A549 (cell line): Measurements from ENCODE around the gene SLC25A47. TPM values are rescaled to one million over a fixed set of nuclear protein-coding genes. Genes with fewer than 3 reads are reported as not detected.

ENCODE experiments used
- ATAC-seq, 2 experiments: fragments of 200-7000 bp in 1 of 2; fragments of >200 bp in 1 of 2; cut with Nextera tagmentation in 1 of 2; cut with Tn5 transposase in 1 of 2; 3 replicates each; pipeline versions ENCODE4 v1.8.0 to v1.9.1; 2018 to 2020; ENCODE audit warnings: mild to moderate bottlenecking in 1 of 2, moderate library complexity in 1 of 2
- CTCF ChIA-PET: fragments of 300-600 bp; sonication (Branson Sonifier 250); formaldehyde crosslinking; extraction: SDS; loops from one replicate; lab custom pipeline; 2021; ENCODE audit warnings: antibody characterized with exemption, inconsistent platforms; lab: Yijun Ruan, JAX
- POLR2A ChIA-PET: fragments of 350-600 bp; formaldehyde crosslinking; extraction: SDS; loops from one replicate; lab custom pipeline; 2021; ENCODE audit warnings: antibody characterized with exemption, inconsistent platforms; lab: Yijun Ruan, JAX
- DNase-seq, 2 experiments: peaks; one replicate each; pipeline versions ENCODE4 v3.0.0 to v3.0.0-alpha.2; 2011 to 2016; ENCODE audit warnings: low read depth in 1 of 2, low spot score in 1 of 2
- FAIRE-seq: peaks from 2 replicates; lab custom pipeline; 2011; peaks lifted over from hg19 to GRCh38; lab: Jason Lieb, UNC
- H3K27ac ChIP-seq, 2 experiments: fragments of >200 bp; sonication (Bioruptor Twin); formaldehyde crosslinking; 3 replicates each; pipeline ENCODE4 v1.5.1; 2016 to 2017
- H3K4me1 ChIP-seq: fragments of >200 bp; sonication (Bioruptor Twin); formaldehyde crosslinking; 3 replicates; pipeline ENCODE4 v1.6.1; 2016
- H3K4me2 ChIP-seq: fragments of >200 bp; sonication (Bioruptor Twin); formaldehyde crosslinking; 3 replicates; pipeline ENCODE4 v1.6.1; 2016
- H3K4me3 ChIP-seq: fragments of >200 bp; sonication (Bioruptor Twin); formaldehyde crosslinking; 3 replicates; pipeline ENCODE4 v1.5.1; 2016
- H3K9me3 ChIP-seq: fragments of >200 bp; sonication (Bioruptor Twin); formaldehyde crosslinking; 3 replicates; pipeline ENCODE4 v1.6.1; 2016
- EHF ChIP-seq: fragments of 250-450 bp; sonication (Bioruptor Pico); IDR thresholded peaks from 2 replicates; pipeline ENCODE4 v1.5.0; 2020; ENCODE audit warnings: mild to moderate bottlenecking
- GATA3 ChIP-seq: IDR thresholded peaks from 2 replicates; pipeline ENCODE4 v1.6.1; 2012; ENCODE audit warnings: borderline replicate concordance
- HEYL ChIP-seq: fragments of 250-450 bp; sonication (Bioruptor Pico); IDR thresholded peaks from 2 replicates; pipeline ENCODE4 v1.8.0; 2021; ENCODE audit warnings: mild to moderate bottlenecking, moderate library complexity
- HOXB13 ChIP-seq: fragments of 250-450 bp; sonication (Bioruptor Pico); IDR thresholded peaks from 2 replicates; pipeline ENCODE4 v1.5.0; 2020; ENCODE audit warnings: low read depth, mild to moderate bottlenecking, moderate library complexity
- HOXB5 ChIP-seq: fragments of 250-450 bp; sonication (Bioruptor Pico); IDR thresholded peaks from 2 replicates; pipeline ENCODE4 v1.5.0; 2020; ENCODE audit warnings: mild to moderate bottlenecking, moderate library complexity
- JUN ChIP-seq, 2 experiments: fragments of >200 bp; sonication (Bioruptor Twin); formaldehyde crosslinking; IDR thresholded peaks; 2 replicates in 1 of 2; 3 replicates in 1 of 2; pipeline ENCODE4 v1.6.1; 2016 to 2017
- JUNB ChIP-seq: fragments of >200 bp; sonication (Bioruptor Twin); formaldehyde crosslinking; IDR thresholded peaks from 2 replicates; pipeline ENCODE4 v1.6.1; 2016
- KDM1A ChIP-seq: fragments of 200-600 bp; sonication (generic); IDR thresholded peaks from 2 replicates; pipeline ENCODE4 v1.6.1; 2016; ENCODE audit warnings: low read depth, mild to moderate bottlenecking
- RNF2 ChIP-seq: fragments of 200-600 bp; sonication (generic); IDR thresholded peaks from 2 replicates; pipeline ENCODE4 v1.6.1; 2016; ENCODE audit warnings: low read depth, mild to moderate bottlenecking, antibody characterized with exemption, moderate library complexity, borderline replicate concordance
- SMC3 ChIP-seq: fragments of >200 bp; sonication (Bioruptor Twin); formaldehyde crosslinking; IDR thresholded peaks from 3 replicates; pipeline ENCODE4 v1.6.1; 2018; ENCODE audit warnings: inconsistent platforms
- SREBF2 ChIP-seq: fragments of 450-650 bp; IDR thresholded peaks from 2 replicates; pipeline ENCODE4 v1.6.1; 2014; ENCODE audit warnings: mild to moderate bottlenecking, moderate library complexity
- ZC3H11A ChIP-seq: fragments of 450-650 bp; IDR thresholded peaks from 2 replicates; pipeline ENCODE4 v1.6.1; 2014; ENCODE audit warnings: antibody characterized with exemption, mild to moderate bottlenecking
- ZNF302 ChIP-seq: fragments of 250-450 bp; sonication (Bioruptor Pico); IDR thresholded peaks from 2 replicates; pipeline ENCODE4 v1.9.0; 2021; ENCODE audit warnings: inconsistent platforms, mild to moderate bottlenecking, moderate library complexity
- WGBS: methylation state at CpG from one replicate; pipeline ENCODE4 v1.1.6; 2017; ENCODE audit errors: missing lambda C conversion rate; 5-methylcytosine and 5-hydroxymethylcytosine counted together
- polyA plus RNA-seq, 4 experiments: library from polyadenylated mRNA; depleted of rRNA in 3 of 4; stranded (reverse); fragments of >200 nt; fragmentation: RNase III in 1 of 4; extraction: RNeasy Plus Mini Kit Qiagen cat#74134 plus additional on column Dnase treatment in 1 of 4; gene quantifications; 2 replicates in 3 of 4; 3 replicates in 1 of 4; pipeline ENCODE4 v1.2.3, GENCODE V29; 2011 to 2017
- TF ChIP-seq, protein P1 (sequence below): fragments of 450-650 bp; IDR thresholded peaks from 2 replicates; pipeline ENCODE4 v1.6.1; 2014; ENCODE audit warnings: antibody characterized with exemption
- TF ChIP-seq, protein P2 (sequence below): fragments of >200 bp; sonication (Bioruptor Twin); formaldehyde crosslinking; IDR thresholded peaks from 3 replicates; pipeline ENCODE4 v1.5.1; 2016
- TF ChIP-seq, protein P3 (sequence below): IDR thresholded peaks from 2 replicates; pipeline ENCODE4 v1.6.1; 2012
- TF ChIP-seq, protein P4 (sequence below): fragments of >200 bp; sonication (Bioruptor Twin); formaldehyde crosslinking; IDR thresholded peaks from 3 replicates; pipeline ENCODE4 v1.6.1; 2016
- TF ChIP-seq, protein P5 (sequence below): fragments of 150-350 bp; IDR thresholded peaks from 2 replicates; pipeline ENCODE4 v1.6.1; 2014; ENCODE audit warnings: low read depth, mild to moderate bottlenecking, low read length
- TF ChIP-seq, protein P6 (sequence below): fragments of 250-450 bp; sonication (Bioruptor Pico); IDR thresholded peaks from 2 replicates; pipeline ENCODE4 v1.5.0; 2021; ENCODE audit warnings: mild to moderate bottlenecking, moderate library complexity, borderline replicate concordance

SLC25A47 gene
- polyA plus RNA-seq, 2 of the 4 experiments (the other 2 are of a cell fraction): not detected

DNA sequence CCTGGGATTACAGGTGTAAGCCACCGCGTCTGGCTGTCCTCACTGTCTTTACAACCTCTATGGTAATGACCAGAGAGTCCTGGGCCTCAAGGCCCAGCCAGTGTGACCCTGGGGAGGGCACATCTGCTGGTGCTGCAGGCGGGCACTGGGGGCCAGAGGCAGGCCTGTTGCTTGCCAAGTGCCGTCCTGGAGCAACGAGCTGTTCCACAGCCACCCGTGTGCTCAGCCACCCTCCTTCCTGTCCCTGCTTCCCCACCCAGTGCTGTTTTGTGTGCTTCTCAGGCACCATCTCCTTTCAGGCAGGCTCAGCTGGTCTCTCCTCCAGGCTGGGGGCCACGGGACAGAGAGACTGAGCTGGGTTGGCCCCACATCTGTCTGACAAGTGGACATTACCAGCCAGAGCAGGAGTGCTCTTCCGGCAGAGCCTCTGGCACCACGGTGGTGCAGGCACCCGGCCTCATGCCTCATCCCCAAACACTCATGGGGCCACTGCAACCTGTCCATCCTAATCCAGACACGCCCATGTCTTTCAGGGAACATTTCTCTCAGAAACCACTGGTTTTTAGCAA, 9.0 kb downstream of the SLC25A47 start:
- ATAC-seq: peak in 1 of 2 experiments; percentile 8; a peak in 2 of 6 replicates
- CTCF ChIA-PET: interaction anchor here (1.1 to 1.3 kb wide), 3 partner anchors 8 to 29 kb away, joined by 3 read pairs; partner anchors contain the start of gene SLC25A47

DNA sequence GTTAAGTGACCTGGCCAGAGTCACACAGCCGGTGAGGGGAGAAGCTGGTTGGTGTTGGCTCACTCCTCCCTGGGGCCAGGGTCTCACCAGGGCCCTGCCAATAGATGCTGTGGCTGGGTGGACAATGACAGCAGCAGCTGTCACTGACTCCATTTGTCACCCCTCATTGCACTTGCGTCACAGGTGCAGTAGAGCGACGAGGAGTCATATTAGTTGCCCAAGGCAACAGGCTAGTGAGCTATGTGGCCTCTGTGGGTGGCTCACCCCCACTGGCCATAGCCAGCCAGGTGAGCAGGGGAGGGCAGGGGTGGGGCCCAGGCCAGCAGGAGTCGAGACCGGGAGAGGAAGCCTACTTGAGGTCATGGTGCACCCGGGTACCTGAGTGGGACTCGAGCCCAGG, 9.7 kb downstream of the SLC25A47 start:
- POLR2A ChIA-PET: no interaction called here
- no peak for ATAC-seq
- no peak for DNase-seq
- CTCF ChIA-PET: no interaction called here
- no peaks in the 10 kb centered on the region for H3K9me3 ChIP-seq
- H3K4me3 ChIP-seq: no peak overlapping the region
- TF ChIP-seq JUN (IDR thresholded peaks at IDR 0.05): no peak
- TF ChIP-seq HEYL (CRISPR knock-in tag): no peak
- no peak for TF ChIP-seq ZC3H11A
- no peak for TF ChIP-seq GATA3
- TF ChIP-seq SMC3: no peak
- no peak for TF ChIP-seq KDM1A
- TF ChIP-seq JUNB: no peak
- no peak for TF ChIP-seq RNF2
- TF ChIP-seq, protein P1, sequence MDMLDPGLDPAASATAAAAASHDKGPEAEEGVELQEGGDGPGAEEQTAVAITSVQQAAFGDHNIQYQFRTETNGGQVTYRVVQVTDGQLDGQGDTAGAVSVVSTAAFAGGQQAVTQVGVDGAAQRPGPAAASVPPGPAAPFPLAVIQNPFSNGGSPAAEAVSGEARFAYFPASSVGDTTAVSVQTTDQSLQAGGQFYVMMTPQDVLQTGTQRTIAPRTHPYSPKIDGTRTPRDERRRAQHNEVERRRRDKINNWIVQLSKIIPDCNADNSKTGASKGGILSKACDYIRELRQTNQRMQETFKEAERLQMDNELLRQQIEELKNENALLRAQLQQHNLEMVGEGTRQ: no peak
- TF ChIP-seq, protein P2, sequence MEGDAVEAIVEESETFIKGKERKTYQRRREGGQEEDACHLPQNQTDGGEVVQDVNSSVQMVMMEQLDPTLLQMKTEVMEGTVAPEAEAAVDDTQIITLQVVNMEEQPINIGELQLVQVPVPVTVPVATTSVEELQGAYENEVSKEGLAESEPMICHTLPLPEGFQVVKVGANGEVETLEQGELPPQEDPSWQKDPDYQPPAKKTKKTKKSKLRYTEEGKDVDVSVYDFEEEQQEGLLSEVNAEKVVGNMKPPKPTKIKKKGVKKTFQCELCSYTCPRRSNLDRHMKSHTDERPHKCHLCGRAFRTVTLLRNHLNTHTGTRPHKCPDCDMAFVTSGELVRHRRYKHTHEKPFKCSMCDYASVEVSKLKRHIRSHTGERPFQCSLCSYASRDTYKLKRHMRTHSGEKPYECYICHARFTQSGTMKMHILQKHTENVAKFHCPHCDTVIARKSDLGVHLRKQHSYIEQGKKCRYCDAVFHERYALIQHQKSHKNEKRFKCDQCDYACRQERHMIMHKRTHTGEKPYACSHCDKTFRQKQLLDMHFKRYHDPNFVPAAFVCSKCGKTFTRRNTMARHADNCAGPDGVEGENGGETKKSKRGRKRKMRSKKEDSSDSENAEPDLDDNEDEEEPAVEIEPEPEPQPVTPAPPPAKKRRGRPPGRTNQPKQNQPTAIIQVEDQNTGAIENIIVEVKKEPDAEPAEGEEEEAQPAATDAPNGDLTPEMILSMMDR: no peak
- TF ChIP-seq SREBF2: no peak
- TF ChIP-seq, protein P3, sequence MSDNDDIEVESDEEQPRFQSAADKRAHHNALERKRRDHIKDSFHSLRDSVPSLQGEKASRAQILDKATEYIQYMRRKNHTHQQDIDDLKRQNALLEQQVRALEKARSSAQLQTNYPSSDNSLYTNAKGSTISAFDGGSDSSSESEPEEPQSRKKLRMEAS: no peak
- TF ChIP-seq, protein P4, sequence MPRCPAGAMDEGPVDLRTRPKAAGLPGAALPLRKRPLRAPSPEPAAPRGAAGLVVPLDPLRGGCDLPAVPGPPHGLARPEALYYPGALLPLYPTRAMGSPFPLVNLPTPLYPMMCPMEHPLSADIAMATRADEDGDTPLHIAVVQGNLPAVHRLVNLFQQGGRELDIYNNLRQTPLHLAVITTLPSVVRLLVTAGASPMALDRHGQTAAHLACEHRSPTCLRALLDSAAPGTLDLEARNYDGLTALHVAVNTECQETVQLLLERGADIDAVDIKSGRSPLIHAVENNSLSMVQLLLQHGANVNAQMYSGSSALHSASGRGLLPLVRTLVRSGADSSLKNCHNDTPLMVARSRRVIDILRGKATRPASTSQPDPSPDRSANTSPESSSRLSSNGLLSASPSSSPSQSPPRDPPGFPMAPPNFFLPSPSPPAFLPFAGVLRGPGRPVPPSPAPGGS: no peak
- TF ChIP-seq HOXB5 (CRISPR knock-in tag): no peak
- no peak for TF ChIP-seq EHF
- no peak for TF ChIP-seq ZNF302 (CRISPR knock-in tag)
- FAIRE-seq: no peak
- 91% methylated on average over 8 of the region's 8 CpGs for WGBS
- no peak overlapping the region for H3K27ac ChIP-seq
- no peaks in the 10 kb centered on the region for H3K4me1 ChIP-seq
- no peak overlapping the region for H3K4me2 ChIP-seq

More for the DNA sequence above, 9.0 kb downstream of the SLC25A47 start:
- no peaks in the 10 kb centered on the region for H3K9me3 ChIP-seq
- DNase-seq: no peak
- H3K4me2 ChIP-seq: no peak overlapping the region
- H3K4me3 ChIP-seq: no peak overlapping the region
- FAIRE-seq: no peak
- no peak overlapping the region for H3K27ac ChIP-seq
- POLR2A ChIA-PET: no interaction called here
- no peak for TF ChIP-seq JUN (IDR thresholded peaks at IDR 0.05)
- no peak for TF ChIP-seq HOXB13
- TF ChIP-seq, protein P5, sequence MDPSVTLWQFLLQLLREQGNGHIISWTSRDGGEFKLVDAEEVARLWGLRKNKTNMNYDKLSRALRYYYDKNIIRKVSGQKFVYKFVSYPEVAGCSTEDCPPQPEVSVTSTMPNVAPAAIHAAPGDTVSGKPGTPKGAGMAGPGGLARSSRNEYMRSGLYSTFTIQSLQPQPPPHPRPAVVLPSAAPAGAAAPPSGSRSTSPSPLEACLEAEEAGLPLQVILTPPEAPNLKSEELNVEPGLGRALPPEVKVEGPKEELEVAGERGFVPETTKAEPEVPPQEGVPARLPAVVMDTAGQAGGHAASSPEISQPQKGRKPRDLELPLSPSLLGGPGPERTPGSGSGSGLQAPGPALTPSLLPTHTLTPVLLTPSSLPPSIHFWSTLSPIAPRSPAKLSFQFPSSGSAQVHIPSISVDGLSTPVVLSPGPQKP: no peak
- TF ChIP-seq, protein P6, sequence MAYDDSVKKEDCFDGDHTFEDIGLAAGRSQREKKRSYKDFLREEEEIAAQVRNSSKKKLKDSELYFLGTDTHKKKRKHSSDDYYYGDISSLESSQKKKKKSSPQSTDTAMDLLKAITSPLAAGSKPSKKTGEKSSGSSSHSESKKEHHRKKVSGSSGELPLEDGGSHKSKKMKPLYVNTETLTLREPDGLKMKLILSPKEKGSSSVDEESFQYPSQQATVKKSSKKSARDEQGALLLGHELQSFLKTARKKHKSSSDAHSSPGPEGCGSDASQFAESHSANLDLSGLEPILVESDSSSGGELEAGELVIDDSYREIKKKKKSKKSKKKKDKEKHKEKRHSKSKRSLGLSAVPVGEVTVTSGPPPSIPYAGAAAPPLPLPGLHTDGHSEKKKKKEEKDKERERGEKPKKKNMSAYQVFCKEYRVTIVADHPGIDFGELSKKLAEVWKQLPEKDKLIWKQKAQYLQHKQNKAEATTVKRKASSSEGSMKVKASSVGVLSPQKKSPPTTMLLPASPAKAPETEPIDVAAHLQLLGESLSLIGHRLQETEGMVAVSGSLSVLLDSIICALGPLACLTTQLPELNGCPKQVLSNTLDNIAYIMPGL (CRISPR knock-in tag): no peak
- WGBS: 72% methylated on average over 10 of the region's 11 CpGs
- no peaks in the 10 kb centered on the region for H3K4me1 ChIP-seq
